Subcutaneous abdominal adipose tissue (tissue), 5 donors: ENCODE results near the gene ATP2C1.

ENCODE experiments used
- H3K27ac ChIP-seq: one replicate; pipeline ENCODE4 v1.7.0; 2013; ENCODE audit warnings: low read depth, mild to moderate bottlenecking, inconsistent platforms, low read length, moderate library complexity
- H3K27me3 ChIP-seq, 5 donors: one replicate each; pipeline ENCODE4 v1.7.0; 2013; ENCODE audit warnings: low read length in 5 of 5, inconsistent platforms in 1 of 5; ENCODE audit not compliant: control insufficient read depth in 5 of 5, insufficient read depth in 4 of 5
- H3K36me3 ChIP-seq, 5 donors: one replicate each; pipeline ENCODE4 v1.7.0; 2013; ENCODE audit warnings: low read length in 5 of 5; ENCODE audit not compliant: control insufficient read depth in 5 of 5, insufficient read depth in 5 of 5
- H3K4me1 ChIP-seq, 5 donors: one replicate each; pipeline ENCODE4 v1.7.0; 2013; ENCODE audit warnings: low read length in 5 of 5, mild to moderate bottlenecking in 3 of 5, moderate library complexity in 1 of 5; ENCODE audit not compliant: control insufficient read depth in 5 of 5, insufficient read depth in 5 of 5
- H3K4me3 ChIP-seq, 5 donors: one replicate each; pipeline ENCODE4 v1.7.0; 2013; ENCODE audit warnings: low read length in 5 of 5, low read depth in 1 of 5
- H3K9ac ChIP-seq, 5 donors: one replicate each; pipeline ENCODE4 v1.7.0; 2013; ENCODE audit warnings: low read length in 5 of 5, mild to moderate bottlenecking in 4 of 5, moderate library complexity in 3 of 5
- H3K9me3 ChIP-seq, 5 donors: one replicate each; pipeline ENCODE4 v1.7.0; 2013; ENCODE audit warnings: low read length in 5 of 5; ENCODE audit not compliant: control insufficient read depth in 5 of 5
- donor health status: healthy.
- donor health status: healthy.
- donor health status: healthy.
- donor health status: healthy.
- donor health status: healthy.

ATP2C1 gene

DNA sequence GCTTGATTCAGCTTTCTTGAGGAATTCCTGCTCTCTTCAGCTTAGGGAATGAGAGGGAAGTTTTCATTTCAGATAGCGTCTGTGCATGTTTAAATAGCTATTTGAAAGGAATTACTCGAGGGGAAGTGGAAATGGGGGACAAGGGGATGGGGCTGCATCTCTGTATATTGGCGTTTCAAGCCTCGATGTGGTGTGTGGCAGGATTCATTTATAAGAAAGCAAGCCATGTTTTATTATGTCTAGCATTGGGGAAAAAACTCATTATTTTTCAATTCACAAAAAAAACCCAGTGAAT, 1.0 kb downstream of the ATP2C1 start:
- H3K36me3 ChIP-seq = no peaks in the 10 kb centered on the region
- no peaks in the 10 kb centered on the region for H3K27me3 ChIP-seq
- no peaks in the 10 kb centered on the region for H3K9me3 ChIP-seq
- peak overlapping the region; percentile 99 for H3K27ac ChIP-seq
- H3K9ac ChIP-seq = peak overlapping the region; percentile 75 to 100 (median 87)
- H3K4me3 ChIP-seq = peak overlapping the region; percentile 79 to 95 (median 87)
- H3K4me1 ChIP-seq = peaks cover 0 to 29% (median 24%) of the 10 kb centered on the region in 5 donors

DNA sequence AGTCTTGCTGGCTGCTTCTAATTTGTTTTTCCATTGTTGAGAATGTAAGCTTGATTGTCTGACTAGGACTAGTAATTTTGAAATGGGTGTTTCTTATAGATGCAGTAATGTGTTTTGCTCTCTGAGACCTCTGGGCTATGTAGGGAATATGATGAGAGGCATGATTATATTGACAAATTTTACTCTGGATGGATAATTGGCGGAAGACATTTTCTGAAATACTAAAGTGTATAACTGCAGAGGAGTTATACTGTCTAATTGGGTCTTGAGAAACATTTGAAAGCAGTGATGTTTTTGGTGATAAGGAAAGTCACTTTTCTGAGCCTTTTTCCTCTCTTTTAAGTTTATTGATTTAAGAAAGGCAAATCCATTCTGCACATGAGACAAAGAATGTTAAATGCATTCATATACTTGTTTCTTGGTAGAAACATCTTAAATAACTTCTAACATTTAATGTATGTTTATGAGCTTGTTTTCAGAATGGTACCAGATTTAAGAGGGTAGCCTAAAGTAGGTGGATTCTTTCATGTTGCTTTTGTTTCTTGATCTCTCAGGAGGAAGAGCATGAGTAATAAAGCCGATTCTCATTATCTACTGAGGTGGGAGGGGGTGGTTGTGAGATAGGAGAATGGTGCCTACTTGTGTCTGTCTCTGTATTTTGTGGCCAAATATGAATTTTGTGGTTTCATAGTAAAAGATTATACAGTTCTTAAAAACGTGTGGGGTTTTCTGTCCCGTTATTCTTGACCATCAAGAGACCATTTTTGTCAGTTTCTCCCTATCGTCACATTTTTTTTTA, 2.0 kb downstream of the ATP2C1 start:
- Histone ChIP-seq H3K4me1 (peaks cover 0 to 29% (median 24%) of the 10 kb centered on the region in 5 donors), H3K9ac (peak overlapping the region in 2 of 5 donors; percentile 87 to 100), H3K27ac (no peak overlapping the region), H3K4me3 (peak overlapping the region in 1 of 5 donors; percentile 90), H3K27me3 (no peaks in the 10 kb centered on the region), H3K36me3 (no peaks in the 10 kb centered on the region), H3K9me3 (no peaks in the 10 kb centered on the region)

DNA sequence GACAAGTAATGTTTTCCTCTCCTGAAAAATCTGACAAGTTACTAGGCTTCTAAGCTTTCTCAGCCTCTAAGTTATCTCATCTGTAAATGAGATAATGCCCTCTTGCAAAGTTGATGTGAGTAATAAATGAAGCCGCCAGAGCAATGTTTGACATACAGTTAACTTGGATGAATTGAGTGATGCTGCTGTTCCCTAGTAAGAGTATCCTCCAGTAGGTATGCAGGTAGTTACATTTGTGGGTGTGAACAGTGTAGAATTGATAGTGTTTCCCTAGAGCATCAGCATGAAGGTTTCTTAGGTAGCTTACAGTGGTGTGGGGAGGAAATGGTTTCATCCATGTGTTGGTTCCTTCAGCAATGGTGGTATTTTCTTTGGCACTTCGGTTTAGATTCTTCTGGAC, 3.4 kb downstream of the ATP2C1 start:
- no peaks in the 10 kb centered on the region for H3K9me3 ChIP-seq
- H3K4me3 ChIP-seq = no peak overlapping the region
- H3K4me1 ChIP-seq = peaks cover 0 to 37% (median 31%) of the 10 kb centered on the region in 5 donors
- H3K9ac ChIP-seq = no peak overlapping the region
- H3K27ac ChIP-seq = no peak overlapping the region
- no peaks in the 10 kb centered on the region for H3K27me3 ChIP-seq
- no peaks in the 10 kb centered on the region for H3K36me3 ChIP-seq

DNA sequence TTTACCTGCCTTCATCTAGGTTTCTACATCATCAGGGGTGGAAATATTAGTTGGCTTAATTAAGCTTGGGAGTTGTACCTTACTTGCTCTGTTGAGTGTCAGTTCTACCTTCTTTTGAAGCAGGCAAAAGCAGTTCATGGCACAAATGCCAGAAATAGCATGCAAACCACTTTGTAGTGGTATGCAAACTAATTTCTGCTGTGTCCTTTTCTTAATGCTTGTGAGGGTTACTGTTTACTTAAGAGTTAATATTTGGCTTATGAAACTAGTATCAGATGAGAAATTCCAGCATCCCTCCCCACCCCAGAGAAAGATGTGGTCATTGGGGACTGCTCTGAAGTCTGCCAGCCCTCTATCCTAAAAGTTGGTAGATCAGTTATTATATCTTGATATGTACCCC, 7.1 kb downstream of the ATP2C1 start:
- Histone ChIP-seq H3K9me3 (no peaks in the 10 kb centered on the region), H3K9ac (no peak overlapping the region), H3K4me1 (peaks cover 3 to 30% (median 21%) of the 10 kb centered on the region in 5 donors), H3K4me3 (no peak overlapping the region), H3K36me3 (no peaks in the 10 kb centered on the region), H3K27me3 (no peaks in the 10 kb centered on the region), H3K27ac (no peak overlapping the region)

DNA sequence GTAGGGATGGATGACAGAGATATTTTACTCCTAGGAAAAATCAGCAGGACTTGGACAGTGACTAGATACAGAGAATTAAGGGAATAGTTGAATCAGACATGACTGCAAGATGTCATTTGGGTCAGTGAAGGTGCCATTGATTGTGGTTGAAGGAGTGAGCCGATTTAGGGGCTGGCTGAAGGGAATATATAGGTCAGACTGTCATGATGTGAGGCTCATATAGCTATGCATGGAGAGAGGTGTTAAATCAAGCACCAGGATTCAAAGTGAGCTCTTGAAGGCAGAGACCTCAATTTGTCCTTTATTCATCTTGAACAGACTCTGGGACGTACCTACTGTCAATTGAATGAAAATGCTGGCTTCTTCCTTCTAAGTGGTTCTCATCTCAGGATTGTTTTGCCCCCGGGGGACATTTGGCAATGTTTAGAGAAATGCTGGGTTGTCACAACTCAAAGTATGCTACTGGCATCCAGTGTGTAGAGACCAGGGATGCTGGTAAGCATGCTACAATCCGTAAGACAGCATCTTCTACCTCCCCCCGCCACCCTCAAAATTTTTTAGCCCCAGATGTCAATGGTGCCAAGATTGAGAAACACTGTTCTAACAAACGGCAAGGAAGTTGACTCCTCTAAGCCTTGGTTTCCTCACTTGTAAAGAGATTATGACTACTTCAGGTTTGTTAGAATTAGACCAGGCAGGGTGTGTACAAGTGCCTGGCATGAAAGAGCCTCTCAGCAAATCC, 7.8 kb downstream of the ATP2C1 start:
- no peak overlapping the region for H3K4me3 ChIP-seq
- no peaks in the 10 kb centered on the region for H3K36me3 ChIP-seq
- no peaks in the 10 kb centered on the region for H3K9me3 ChIP-seq
- H3K27ac ChIP-seq = no peak overlapping the region
- no peaks in the 10 kb centered on the region for H3K27me3 ChIP-seq
- H3K4me1 ChIP-seq = peaks cover 3 to 35% (median 21%) of the 10 kb centered on the region in 5 donors
- H3K9ac ChIP-seq = no peak overlapping the region

DNA sequence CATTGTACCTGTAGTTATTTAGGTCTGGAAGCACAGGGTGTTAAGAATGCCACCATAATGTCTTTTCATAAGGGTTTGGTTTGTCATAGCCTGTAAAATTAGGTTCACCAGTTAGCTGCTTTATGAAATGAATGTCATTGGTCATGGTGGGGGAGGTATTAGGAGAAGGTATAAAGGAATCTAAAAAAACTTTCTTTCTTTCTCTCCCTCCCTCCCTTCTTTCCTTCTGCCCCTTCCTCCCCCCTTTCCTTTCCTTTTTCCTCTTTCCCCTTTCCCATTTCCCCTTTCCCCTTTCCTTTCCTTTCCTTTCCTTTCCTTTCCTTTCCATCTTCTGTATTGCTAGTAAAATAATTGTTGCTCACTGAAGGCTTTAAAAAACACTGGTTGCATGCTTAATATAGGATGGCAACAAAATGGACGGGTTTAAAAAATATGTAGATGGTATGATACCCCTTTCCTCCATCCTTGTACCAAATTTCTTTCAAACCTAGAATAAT, 9.6 kb downstream of the ATP2C1 start:
- Histone ChIP-seq H3K4me3 (no peak overlapping the region), H3K36me3 (no peaks in the 10 kb centered on the region), H3K27me3 (no peaks in the 10 kb centered on the region), H3K9ac (no peak overlapping the region), H3K27ac (no peak overlapping the region), H3K9me3 (no peaks in the 10 kb centered on the region), H3K4me1 (peaks cover 3 to 34% (median 21%) of the 10 kb centered on the region in 5 donors)

DNA sequence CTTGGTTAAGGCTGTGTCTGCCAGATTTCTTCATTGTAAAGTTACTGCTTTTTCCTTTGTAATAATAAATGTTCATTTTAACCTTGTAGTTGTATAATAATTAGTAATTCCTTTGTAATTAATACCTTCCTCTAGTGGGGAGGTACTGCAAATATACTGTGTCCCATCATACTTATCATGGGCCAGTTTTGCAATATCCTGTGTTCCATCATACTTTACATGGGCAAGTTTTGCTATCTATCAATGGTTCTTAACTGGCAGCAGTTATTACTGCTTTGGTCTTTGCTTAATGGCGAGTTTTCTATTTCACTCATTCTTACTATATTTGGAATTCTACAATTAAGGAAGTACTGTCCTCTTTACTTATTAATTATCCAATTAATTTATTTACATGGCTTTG, 10.6 kb downstream of the ATP2C1 start:
- no peak overlapping the region for H3K27ac ChIP-seq
- H3K27me3 ChIP-seq = no peaks in the 10 kb centered on the region
- H3K9me3 ChIP-seq = no peaks in the 10 kb centered on the region
- no peak overlapping the region for H3K4me3 ChIP-seq
- no peak overlapping the region for H3K9ac ChIP-seq
- H3K36me3 ChIP-seq = no peaks in the 10 kb centered on the region
- peaks cover 3 to 30% (median 20%) of the 10 kb centered on the region in 5 donors for H3K4me1 ChIP-seq

DNA sequence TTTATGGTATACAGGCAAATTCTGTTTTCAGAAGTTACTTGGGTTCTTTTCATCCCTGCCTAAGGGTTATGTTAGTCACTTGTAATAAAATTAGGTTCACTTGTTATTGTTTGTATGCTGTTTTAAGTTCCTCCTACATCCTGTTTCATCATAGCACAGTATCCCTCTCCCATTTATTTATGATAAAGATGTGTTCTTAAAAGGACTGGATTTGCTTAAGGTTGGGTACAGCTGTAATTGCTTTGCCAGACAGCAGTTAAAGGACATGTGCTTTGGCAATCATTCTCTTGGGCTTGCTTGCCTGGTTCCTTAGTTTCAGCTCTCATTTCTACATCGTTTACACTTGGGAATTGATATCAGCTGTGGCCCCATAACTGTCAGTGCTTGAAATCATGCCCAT, 11.7 kb downstream of the ATP2C1 start:
- Histone ChIP-seq H3K4me1 (peaks cover 3 to 30% (median 20%) of the 10 kb centered on the region in 5 donors), H3K9me3 (no peaks in the 10 kb centered on the region), H3K27me3 (no peaks in the 10 kb centered on the region), H3K36me3 (no peaks in the 10 kb centered on the region), H3K27ac (no peak overlapping the region), H3K9ac (no peak overlapping the region), H3K4me3 (no peak overlapping the region)

DNA sequence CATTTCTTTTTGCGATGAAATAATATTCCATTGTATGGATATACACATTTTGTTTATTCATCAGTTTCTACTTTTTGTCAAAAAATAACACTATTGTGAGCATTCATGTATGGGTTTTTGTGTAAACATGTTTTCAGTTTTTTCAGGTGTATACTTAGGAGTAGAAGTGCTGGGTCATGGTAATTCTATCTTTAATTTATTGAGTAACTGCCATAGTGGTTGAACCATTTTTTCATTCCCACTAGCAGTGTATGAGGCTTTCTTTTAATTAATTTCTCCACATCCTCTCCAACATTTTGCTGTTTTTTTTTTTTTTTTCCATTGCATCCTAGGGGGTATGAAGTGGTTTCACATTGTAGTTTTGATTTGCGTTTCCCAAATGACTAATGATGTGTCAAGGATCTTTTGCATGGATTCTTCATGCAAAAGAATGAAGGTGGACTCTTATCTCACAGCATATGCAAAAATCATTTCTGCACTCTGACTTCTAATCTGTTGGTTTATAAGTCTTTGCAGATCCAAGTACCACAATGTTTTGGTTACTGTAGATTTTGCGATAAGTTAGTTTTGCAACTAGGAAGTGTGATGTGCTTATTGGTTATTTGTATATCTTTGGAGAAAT, 12.6 kb downstream of the ATP2C1 start:
- H3K36me3 ChIP-seq = no peaks in the 10 kb centered on the region
- no peaks in the 10 kb centered on the region for H3K27me3 ChIP-seq
- H3K9me3 ChIP-seq = no peaks in the 10 kb centered on the region
- peaks cover 3 to 28% (median 15%) of the 10 kb centered on the region in 5 donors for H3K4me1 ChIP-seq
- no peak overlapping the region for H3K27ac ChIP-seq
- no peak overlapping the region for H3K4me3 ChIP-seq
- no peak overlapping the region for H3K9ac ChIP-seq

DNA sequence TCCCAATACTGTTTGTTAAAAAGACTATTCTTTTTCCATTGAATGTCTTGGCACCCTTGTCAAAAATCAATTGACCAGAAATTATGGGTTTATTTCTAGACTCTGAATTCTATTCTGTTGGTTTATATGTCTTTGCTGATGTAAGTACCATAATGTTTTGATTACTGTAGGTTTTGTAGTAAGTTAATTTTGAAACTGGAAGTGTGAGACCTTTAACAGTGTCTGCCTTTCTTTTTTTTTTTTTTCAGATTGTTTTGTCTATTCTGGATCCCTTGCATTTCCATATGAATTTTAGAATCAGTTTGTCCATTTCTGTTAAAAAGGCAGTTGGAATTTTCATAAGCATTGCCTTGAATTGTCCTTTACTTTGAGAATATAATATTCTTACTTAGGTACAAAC, 13.6 kb downstream of the ATP2C1 start:
- Histone ChIP-seq H3K9me3 (no peaks in the 10 kb centered on the region), H3K36me3 (no peaks in the 10 kb centered on the region), H3K9ac (no peak overlapping the region), H3K27ac (no peak overlapping the region), H3K4me1 (peaks cover 3 to 22% (median 12%) of the 10 kb centered on the region in 5 donors), H3K4me3 (no peak overlapping the region), H3K27me3 (no peaks in the 10 kb centered on the region)
